ENCODE results near the gene OTOR. TPM values are rescaled to one million over a fixed set of nuclear protein-coding genes. Genes with fewer than 3 reads are reported as not detected.

Gene OTOR
- total and polyA plus RNA-seq, 12 donors = not detected

GRCh38 chr20:16778159-16778558 lies 30.0 kb downstream of the OTOR start:
- Histone ChIP-seq H3K27ac (no peak overlapping the region), H3K4me1 (replicated peaks in 1 of 2) (no peaks in the 10 kb centered on the region), H3K27me3 (no peaks in the 10 kb centered on the region), H3K4me3 (no peak overlapping the region), H3K36me3 (replicated peaks in 1 of 2) (no peaks in the 10 kb centered on the region), H3K9me3 (replicated peaks in 1 of 3) (no peaks in the 10 kb centered on the region)
- intact Hi-C loops (cut with DNase I) = no loop called here
- TF ChIP-seq, protein P1, sequence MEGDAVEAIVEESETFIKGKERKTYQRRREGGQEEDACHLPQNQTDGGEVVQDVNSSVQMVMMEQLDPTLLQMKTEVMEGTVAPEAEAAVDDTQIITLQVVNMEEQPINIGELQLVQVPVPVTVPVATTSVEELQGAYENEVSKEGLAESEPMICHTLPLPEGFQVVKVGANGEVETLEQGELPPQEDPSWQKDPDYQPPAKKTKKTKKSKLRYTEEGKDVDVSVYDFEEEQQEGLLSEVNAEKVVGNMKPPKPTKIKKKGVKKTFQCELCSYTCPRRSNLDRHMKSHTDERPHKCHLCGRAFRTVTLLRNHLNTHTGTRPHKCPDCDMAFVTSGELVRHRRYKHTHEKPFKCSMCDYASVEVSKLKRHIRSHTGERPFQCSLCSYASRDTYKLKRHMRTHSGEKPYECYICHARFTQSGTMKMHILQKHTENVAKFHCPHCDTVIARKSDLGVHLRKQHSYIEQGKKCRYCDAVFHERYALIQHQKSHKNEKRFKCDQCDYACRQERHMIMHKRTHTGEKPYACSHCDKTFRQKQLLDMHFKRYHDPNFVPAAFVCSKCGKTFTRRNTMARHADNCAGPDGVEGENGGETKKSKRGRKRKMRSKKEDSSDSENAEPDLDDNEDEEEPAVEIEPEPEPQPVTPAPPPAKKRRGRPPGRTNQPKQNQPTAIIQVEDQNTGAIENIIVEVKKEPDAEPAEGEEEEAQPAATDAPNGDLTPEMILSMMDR (IDR thresholded peaks at IDR 0.05) = no peak
- TF ChIP-seq POLR2A (IDR thresholded peaks at IDR 0.05) = no peak
- WGBS, 4 donors = 89 to 98% (median 93%) methylated on average over 1 of the region's 1 CpG
- no peak for DNase-seq

- H3K36me3 ChIP-seq (replicated peaks in 1 of 2) = no peaks in the 10 kb centered on the region
- no peak overlapping the region for H3K4me3 ChIP-seq
- no peak overlapping the region for H3K27ac ChIP-seq
- WGBS, 4 donors = 76 to 100% (median 92%) methylated on average over 1 of the region's 1 CpG
- no peaks in the 10 kb centered on the region for H3K4me1 ChIP-seq (replicated peaks in 1 of 2)
- intact Hi-C loops (cut with DNase I) = no loop called here
- H3K9me3 ChIP-seq (replicated peaks in 1 of 3) = no peaks in the 10 kb centered on the region
- no peaks in the 10 kb centered on the region for H3K27me3 ChIP-seq
- TF ChIP-seq, protein P1 (IDR thresholded peaks at IDR 0.05) = no peak
- no peak for TF ChIP-seq POLR2A (IDR thresholded peaks at IDR 0.05)
- no peak for DNase-seq
Observed at GRCh38 chr20:16781496-16781895, 33.3 kb downstream of the OTOR start.

DNA sequence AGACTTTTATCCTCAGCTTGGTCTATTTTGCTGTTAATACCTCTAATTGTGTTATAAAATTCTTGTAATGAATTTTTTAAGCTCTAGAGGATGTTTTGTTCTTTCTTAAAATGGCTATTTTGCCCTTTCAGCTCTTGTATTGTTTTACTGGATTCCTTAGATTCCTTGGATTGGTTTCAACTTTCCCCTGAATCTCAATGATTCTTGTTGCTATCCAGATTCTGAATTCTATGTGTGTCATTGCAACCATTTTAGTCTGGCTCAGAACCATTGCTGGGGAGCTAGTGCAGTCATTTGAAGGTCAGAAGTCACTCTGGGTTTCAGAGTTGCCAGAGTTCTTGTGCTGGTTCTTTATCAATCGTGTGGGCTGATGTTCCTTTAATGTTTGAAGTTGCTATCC lies 37.1 kb downstream of the OTOR start:
- no peak for DNase-seq
- 14 to 48% (median 34%) methylated on average over 1 of the region's 1 CpG for WGBS, 4 donors
- Histone ChIP-seq H3K4me1 (replicated peaks in 1 of 2) (no peaks in the 10 kb centered on the region), H3K36me3 (replicated peaks in 1 of 2) (no peaks in the 10 kb centered on the region), H3K4me3 (no peak overlapping the region), H3K27ac (no peak overlapping the region), H3K9me3 (replicated peaks in 1 of 3) (no peaks in the 10 kb centered on the region), H3K27me3 (no peaks in the 10 kb centered on the region)
- TF ChIP-seq POLR2A (IDR thresholded peaks at IDR 0.05) = no peak
- TF ChIP-seq, protein P1 (IDR thresholded peaks at IDR 0.05) = no peak
- intact Hi-C loops (cut with DNase I) = no loop called here

Other genes with a start within 250 kb of the OTOR start
- gene KIF16B, start 174.9 kb upstream of the OTOR start, total RNA-seq = 100 to 1,000 TPM in 1 of 9 donors, 10 to 100 TPM in 8; 16.4 to 104 (median 36.5) TPM
- gene KIF16B, start 174.9 kb upstream of the OTOR start, polyA plus RNA-seq = 100 to 1,000 TPM in 1 of 3 donors, 10 to 100 TPM in 1, 1 to 10 TPM in 1; 8.6 to 113 (median 22.8) TPM
- 10 to 100 TPM; 20.5 to 79.1 (median 40.1) TPM for gene SNRPB2, start 18.3 kb upstream of the OTOR start, total RNA-seq
- 10 to 100 TPM; 33.4 to 94.9 (median 43.5) TPM for gene SNRPB2, start 18.3 kb upstream of the OTOR start, polyA plus RNA-seq

Data from adrenal gland (tissue), 12 donors.